ENCODE measurements around the gene IFNE. TPM values are rescaled to one million over a fixed set of nuclear protein-coding genes. Genes with fewer than 3 reads are reported as not detected.

IFNE gene, protein sequence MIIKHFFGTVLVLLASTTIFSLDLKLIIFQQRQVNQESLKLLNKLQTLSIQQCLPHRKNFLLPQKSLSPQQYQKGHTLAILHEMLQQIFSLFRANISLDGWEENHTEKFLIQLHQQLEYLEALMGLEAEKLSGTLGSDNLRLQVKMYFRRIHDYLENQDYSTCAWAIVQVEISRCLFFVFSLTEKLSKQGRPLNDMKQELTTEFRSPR
- total RNA-seq (2014; rRNA removed; shearing (Covaris generic)) = 0.52 and 0.56 TPM in 2 replicates

DNA sequence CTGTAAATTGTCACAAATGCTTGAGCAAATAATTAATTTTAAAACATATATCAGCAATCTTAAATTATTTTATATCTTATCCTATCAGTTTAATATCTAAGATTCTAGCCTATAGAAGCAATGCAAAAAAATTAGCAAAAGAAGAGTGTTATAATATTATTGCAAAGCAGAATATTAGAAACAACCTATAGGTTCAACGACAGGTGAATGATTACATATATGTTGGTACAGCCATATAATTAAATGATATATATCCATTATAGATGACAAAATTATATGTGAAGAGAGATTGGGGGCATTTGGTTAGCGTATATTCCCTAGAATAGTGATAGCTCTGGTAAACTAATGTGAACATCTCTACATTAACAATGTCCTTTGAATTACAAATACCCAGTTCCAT lies at the start of gene IFNE:
Gene IFNE (minus strand): TSS at position 101 of the 400 bp plus-strand sequence. CDS start 619 bp downstream, outside the sequence.
- DNase-seq (ENCODE audit: low spot score) = no peak

DNA sequence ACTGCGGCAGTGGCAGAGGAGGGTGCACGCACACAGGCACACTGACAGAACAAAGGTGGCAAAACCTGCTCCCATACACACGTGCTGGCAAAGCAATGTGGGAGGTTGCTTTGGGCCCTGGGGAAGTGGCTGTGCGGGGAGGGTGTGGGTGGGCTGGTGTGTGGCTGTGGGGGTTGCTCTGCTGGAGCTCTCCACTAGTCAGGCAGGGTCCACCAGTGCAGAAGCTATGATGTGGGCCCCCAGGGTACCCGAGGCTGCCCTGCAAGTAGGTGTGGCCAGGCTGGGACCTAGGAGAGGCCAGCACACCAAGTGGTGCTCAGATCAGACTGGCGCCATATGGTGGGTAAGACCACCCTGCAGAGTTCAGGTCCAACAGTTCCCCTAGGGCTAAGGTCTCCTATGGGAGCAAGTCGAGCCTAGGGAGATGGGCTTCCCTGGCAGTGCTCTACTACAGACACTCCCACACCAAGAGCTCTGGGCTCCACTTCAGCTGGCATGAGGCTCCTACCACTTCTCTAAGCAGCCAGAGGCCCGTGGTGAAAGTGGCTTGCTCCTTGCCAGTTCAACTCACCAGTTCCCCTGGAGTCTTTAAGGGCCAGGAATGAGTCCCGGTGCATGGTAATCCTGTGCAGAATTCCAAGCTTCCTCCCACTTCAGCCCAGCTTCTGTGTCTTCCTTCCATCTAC lies 46.2 kb upstream of the IFNE start:
- DNase-seq (ENCODE audit: low spot score) = no peak

DNA sequence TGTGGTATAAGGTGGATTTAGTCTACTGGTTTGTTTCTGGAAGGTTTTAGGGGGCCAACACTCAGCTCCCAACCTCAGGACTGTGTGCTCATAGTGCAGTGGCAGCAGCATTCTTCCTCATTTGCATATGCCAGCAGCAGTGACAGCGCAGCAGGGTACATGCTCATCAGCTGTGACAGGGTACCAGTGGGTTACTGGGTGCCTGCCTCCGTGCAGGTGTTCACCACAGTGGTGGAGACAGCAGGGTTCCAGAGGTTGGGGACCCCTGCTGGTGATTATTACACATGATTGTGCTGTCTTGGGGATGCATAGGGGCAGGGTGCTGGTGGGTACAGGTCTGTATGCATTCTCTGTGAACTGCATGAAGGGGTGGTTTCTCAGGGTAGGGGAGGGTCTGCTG lies 45.5 kb upstream of the IFNE start:
- no peak for DNase-seq (ENCODE audit: low spot score)

- no peak for DNase-seq (ENCODE audit: low spot score)
These were observed 43.1 kb upstream of the IFNE start for GRCh38 chr9:21525174-21525573.

DNA sequence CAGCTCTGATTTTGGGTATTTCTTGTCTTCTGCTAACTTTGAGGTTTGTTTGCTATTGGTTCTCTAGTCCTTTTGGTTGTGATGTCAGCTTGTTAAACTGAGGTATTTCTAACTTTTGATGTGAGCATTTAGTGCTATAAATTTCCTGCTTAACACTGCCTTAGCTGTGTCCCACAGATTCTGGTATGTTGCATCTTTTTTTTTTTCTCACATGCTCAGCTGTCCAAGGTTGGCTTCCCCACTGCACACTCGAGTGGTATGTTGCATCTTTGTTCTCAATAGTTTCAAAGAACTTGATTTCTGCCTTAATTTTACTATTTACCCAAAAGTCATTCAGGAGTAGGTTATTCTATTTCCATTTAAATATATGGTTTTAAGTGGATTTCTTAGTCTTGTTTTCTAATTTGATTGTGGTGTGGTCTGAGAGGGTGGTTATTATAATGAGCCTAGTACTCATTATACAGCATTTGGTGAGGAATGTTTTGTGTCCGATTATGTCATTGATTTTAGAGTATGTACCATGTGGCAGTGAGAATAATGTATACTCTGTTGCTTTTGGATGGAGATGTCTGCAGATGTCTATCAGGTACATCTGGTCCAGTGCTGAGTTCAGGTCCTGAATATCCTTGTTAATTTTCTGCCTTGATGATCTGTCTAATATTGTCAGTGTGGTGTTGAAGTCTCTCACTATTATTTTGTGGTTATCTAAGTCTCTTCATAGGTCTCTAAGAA lies 42.2 kb upstream of the IFNE start:
- no peak for DNase-seq (ENCODE audit: low spot score)

- DNase-seq (ENCODE audit: low spot score) = no peak
These were observed 41.2 kb upstream of the IFNE start for GRCh38 chr9:21523021-21524014.

DNA sequence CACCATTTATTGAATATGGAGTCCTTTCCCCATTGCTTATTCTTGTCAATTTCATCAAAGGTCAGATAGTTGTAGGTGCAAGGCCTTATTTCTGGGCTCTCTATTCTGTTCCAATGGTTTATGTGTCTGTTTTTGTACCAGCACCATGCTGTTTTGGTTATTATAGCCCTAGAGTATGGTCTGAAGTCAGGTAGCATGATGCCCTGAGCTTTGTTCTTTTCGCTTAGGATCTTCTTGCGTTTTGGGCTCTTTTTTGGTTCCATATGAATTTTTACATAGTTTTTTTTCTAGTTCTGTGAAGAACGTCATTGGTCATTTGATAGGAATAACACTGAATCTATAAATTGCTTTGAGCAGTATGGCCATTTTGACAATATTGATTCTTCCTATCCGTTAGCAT lies 40.2 kb upstream of the IFNE start:
- DNase-seq (ENCODE audit: low spot score) = no peak

GRCh38 chr9:21521448-21521847 lies 39.3 kb upstream of the IFNE start:
- no peak for DNase-seq (ENCODE audit: low spot score)

DNA sequence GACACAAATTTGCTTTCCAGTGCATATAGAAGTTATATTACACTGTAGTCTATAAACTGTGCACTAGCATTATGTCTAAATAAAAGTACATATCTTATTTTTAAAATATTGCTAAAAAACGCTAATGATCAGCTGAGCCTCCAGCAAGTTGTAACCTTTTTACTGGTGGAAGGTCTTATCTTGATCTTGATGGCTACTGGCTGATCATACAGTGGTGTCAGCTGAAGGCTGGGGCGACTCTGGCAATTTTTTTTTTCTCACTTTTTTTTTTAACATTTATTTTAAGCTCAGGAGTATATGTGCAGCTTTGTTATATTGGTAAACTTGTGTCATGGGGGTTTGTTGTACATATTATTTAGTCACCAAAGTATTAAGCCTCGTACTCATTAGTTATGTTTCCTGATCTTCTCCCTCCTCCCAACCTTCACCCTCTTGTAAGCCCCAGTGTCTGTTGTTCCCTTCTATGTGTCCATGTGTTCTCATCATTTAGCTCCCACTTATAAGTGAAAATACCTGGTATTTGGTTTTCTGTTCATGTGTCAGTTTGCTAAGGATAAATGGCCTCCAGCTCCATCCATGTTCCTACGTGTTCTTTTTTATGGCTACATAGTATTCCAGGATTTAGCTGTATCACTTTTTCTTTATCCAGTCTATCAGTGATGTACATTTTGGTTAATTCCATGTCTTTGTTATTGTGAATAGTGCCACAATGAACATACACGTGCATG lies 38.6 kb upstream of the IFNE start:
- DNase-seq (ENCODE audit: low spot score) = no peak

DNA sequence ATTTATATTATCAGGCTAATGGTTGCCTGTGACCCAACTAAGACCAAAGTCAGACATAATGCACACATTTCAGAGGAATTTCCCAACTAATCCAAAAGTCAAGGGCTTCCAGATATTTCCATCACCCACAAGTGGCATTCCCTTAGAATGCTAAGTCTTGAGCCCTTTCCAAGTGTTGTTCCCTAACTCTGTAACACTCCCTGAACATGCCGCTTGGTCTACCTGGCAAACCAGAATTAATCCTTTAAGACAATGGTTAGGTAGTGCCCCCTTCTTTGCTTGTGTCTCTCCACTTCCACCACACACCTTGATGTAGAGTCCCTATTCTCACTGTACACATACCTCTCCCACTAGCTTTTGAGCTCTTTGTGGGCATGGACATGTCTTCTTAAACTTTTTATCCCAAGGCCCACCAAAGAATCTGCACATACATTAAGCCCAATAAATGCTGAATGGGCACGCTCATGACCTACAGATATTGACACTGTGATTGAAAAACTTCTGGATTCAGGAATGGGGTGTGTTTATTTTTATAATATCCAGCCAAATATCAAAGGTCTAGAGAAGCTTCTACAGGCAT lies 37.8 kb upstream of the IFNE start:
- DNase-seq (ENCODE audit: low spot score) = no peak

DNA sequence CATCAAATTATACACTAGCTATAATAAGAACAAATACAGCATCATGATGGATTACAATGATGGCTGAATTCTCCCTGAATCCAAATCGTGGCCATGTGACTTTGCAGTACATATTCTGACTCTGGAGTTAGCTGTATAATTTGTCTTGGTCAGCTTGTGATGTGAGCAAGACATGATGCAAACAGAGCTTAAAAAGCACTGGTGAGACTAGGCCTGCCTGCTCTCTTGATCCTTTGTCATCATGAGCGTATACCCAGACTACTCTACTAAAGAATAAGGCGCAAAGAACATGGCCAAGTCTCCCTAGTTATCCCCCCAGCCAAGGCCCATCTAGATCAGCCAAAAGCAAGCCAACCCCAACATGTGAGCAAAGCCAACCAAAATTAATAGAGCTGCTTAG lies 34.7 kb upstream of the IFNE start:
- DNase-seq (ENCODE audit: low spot score) = no peak

GRCh38 chr9:21513431-21513830 lies 31.3 kb upstream of the IFNE start:
- DNase-seq (ENCODE audit: low spot score) = no peak

DNA sequence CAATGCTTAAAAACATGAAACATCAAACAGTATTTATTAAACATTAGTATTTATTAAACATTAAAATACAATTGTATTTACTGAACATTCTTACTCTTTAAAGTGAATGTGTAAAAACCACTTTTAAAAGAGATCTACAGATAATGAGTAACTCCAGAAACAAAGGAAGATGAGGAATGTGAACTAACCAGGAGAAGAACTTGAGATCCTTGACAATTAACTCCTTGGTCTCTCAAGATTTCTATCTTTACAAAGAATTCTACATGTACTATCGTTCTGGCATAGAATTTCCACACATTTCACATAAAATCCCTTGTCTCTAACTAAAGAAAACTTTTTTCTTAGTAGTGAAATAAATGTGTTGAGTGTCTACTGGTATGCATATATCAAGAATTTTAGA lies 28.7 kb upstream of the IFNE start:
- DNase-seq (ENCODE audit: low spot score) = no peak

DNA sequence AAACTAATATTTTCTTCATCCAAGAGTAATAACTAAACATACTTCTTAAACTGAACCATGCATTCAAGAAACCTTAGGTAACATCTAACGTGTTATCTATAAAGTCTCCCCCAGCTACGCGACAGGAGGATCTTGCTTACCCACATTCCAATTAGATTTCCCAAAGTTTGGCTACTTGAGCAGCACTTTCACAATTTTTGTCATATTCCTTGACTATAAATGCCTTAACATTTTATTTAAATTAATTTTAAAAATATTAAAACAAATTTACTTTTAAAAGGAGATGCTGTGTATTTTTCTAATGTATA lies 25.3 kb upstream of the IFNE start:
- DNase-seq (ENCODE audit: low spot score) = no peak

DNA sequence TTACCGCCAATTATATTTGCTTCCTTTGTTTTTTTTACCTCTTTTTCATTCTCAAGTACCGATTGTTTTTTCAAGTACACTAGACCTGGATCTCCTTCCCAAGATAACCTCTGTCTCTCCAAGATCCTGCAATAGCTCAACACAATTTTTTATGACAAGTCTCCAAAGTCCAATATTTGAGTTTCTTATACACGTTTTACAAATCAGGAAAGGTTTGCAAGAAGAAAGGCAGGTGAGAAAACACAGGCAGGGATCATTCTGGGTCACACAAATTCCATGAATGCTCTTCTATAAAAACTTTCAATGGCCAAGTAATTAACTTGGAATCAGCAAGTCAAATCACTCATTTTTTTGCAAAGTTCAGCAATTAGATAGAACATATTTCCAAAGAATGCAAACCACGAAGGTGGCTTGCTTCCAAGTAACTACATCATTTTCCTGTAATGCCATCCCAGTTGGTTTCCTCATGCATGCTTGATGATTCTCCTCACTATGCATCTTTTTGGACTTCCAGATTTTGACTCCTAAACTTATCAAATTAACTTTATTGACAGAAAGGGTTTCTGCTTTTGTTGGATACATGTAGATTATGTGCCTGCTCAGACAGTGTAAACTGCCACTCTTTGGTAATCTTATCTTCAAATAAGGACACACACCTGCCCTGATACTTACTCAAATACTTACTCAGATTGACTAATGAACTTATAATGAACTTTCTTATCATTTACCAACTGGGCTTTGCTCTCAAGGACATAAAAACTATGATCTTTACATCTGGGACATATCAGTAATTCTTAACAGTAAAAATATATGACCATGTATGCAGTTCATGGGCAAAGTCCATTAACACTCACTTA lies 24.7 kb upstream of the IFNE start:
- peak; percentile 23 for DNase-seq (ENCODE audit: low spot score)

GRCh38 chr9:21505425-21506179 lies 23.5 kb upstream of the IFNE start:
- DNase-seq (ENCODE audit: low spot score) = peak; percentile 17

GRCh38 chr9:21504894-21505293 lies 22.8 kb upstream of the IFNE start:
- peak; percentile 28 for DNase-seq (ENCODE audit: low spot score)

DNA sequence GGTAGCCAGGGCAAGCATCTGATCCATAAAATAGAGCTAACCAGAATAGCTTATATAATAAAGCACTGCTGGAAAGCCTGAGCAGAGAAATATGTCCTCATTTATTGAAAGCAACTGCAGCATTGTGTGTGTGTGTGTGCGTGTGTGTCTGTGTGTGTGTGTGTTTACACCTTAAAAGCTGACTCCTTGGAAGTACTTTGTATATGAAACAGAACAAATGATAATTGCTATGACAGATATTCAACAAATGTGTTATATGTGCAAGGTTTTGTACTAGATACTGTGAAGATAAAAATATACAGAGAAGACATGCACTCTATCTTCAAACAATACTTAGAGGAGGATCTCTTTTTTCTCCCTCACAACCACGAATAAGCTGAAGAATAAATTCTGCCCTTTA lies 22.0 kb upstream of the IFNE start:
- DNase-seq (ENCODE audit: low spot score) = peak; percentile 28

DNA sequence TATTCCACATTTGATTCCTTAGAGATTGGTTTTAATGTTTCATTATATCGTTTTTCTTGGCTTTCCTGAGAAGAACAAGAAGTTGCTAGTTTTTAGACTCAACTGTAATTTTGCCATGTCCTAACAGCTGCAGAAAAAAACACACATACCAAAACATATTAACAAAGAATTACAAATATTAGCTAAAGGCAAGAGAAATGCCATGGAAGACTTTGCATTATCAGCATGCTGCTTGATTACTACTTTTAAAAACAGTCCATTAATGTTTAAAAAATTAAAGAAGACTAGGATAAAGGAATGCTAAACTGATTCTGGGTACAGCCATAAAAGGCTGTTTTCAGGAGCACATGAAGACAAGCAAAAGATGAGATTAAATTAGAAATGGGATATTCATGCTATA lies 20.5 kb upstream of the IFNE start:
- DNase-seq (ENCODE audit: low spot score) = no peak
